Muscle layer of colon (tissue), 2 donors: Measurements from ENCODE around the gene DDX23.

ENCODE experiments used
- H3K27ac ChIP-seq: one replicate; pipeline ENCODE4 v1.7.0; 2013; ENCODE audit warnings: low read depth, mild to moderate bottlenecking, low read length, moderate library complexity
- H3K27me3 ChIP-seq, 2 donors: one replicate each; pipeline ENCODE4 v1.7.0; 2013; ENCODE audit warnings: low read length in 2 of 2, mild to moderate bottlenecking in 2 of 2; ENCODE audit not compliant: insufficient read depth in 2 of 2, control insufficient read depth in 1 of 2
- H3K36me3 ChIP-seq: one replicate; pipeline ENCODE4 v1.7.0; 2013; ENCODE audit warnings: mild to moderate bottlenecking, low read length; ENCODE audit not compliant: insufficient read depth
- H3K4me1 ChIP-seq: one replicate; pipeline ENCODE4 v1.7.0; 2013; ENCODE audit warnings: mild to moderate bottlenecking, low read length; ENCODE audit not compliant: insufficient read depth
- H3K4me3 ChIP-seq, 2 donors: one replicate each; pipeline ENCODE4 v1.7.0; 2013; ENCODE audit warnings: low read length in 2 of 2, low read depth in 1 of 2, mild to moderate bottlenecking in 1 of 2, moderate library complexity in 1 of 2
- H3K9ac ChIP-seq: one replicate; pipeline ENCODE4 v1.7.0; 2013; ENCODE audit warnings: low read length
- H3K9me3 ChIP-seq: one replicate; pipeline ENCODE4 v1.7.0; 2013; ENCODE audit warnings: mild to moderate bottlenecking, low read length
- donor health status: abdominal sarcoma.
- donor health status: Adenocarcinoma of cecum.

DDX23 gene

DNA sequence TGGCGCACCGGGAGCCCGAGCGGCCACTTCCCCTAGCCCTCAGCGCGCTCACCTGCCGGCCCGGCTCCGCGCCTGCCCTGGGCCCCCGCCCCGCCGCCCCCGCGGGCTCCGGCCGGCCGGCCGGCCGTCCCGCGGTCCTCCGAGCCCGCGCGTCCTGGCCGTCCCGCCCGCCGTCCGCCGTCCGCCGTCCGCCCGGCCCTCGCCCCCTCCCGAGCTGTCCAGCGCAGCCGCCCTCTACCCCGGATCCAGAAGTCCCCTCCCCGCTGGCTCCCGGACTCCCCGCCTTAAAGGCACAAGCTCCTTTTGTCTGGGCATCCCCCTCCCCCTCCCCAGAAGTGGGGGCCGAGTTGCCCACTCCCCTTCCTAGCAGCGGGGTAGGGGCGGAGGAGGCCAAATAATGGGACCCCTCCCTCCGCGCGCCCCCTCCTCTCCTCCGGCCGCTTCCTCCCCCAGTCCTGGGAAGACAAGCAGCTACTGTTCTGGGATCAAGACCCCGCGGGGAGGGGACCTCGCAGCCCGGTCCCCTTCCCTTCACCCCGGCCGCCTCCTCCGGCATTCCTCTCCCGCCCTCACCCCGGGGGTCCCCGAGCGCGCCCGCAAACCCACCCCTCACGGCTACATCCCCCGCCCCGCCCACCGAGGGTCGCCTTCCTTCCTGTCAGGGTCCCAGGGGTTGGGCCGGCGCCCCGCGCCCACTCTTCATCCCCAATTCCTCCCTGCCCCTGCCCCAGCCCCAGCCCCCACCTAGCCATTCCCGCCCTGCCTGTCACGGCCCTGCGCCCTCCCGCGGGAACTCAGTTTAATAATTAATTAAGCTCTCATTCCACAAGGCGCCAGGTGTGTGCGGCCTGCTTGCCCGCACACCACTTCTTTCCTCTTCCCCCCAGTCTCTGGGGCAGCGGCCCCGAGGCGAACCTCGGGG lies 62.8 kb downstream of the DDX23 start, which contains the start of gene ADCY6:
Gene ADCY6 (minus strand): TSS at position 236 of the 922 bp plus-strand sequence. CDS start 5,655 bp downstream, outside the sequence.
- peak within 1 kb of the TSS; percentile 85 for H3K27ac ChIP-seq

DNA sequence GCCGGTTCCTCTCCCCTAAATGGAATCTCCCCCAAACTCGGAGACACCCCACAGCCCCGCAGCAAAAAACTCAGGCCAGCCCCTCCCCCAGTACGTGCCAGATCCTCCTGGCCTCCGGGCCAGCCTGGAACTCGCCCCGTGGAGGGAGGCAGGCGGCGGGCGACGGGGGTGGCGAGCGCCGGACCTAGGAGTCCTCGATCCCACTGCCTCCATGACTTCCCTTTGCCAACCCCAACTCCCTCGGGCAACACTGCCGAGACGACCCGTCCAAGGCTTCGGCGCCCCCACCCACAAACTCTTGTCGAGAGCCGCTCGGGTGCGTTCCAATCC lies 63.5 kb downstream of the DDX23 start:
- Histone ChIP-seq H3K27me3 (no peaks in the 10 kb centered on the region), H3K36me3 (no peaks in the 10 kb centered on the region), H3K9me3 (no peaks in the 10 kb centered on the region), H3K4me1 (peaks cover 15% of the 10 kb centered on the region), H3K27ac (peak overlapping the region; percentile 76), H3K9ac (peak overlapping the region; percentile 80), H3K4me3 (peak overlapping the region; percentile 74 to 81)

More for the DNA sequence above, 62.8 kb downstream of the DDX23 start, which contains the start of gene ADCY6:
- H3K9me3 ChIP-seq, result no peaks in the 10 kb centered on the region
- peak within 1 kb of the TSS; percentile 81 to 99 for H3K4me3 ChIP-seq
- no peaks in the 10 kb centered on the region for H3K36me3 ChIP-seq
- H3K27me3 ChIP-seq, result no peaks in the 10 kb centered on the region
- peak within 1 kb of the TSS; percentile 80 for H3K9ac ChIP-seq
- peaks cover 15% of the 10 kb centered on the region for H3K4me1 ChIP-seq

DNA sequence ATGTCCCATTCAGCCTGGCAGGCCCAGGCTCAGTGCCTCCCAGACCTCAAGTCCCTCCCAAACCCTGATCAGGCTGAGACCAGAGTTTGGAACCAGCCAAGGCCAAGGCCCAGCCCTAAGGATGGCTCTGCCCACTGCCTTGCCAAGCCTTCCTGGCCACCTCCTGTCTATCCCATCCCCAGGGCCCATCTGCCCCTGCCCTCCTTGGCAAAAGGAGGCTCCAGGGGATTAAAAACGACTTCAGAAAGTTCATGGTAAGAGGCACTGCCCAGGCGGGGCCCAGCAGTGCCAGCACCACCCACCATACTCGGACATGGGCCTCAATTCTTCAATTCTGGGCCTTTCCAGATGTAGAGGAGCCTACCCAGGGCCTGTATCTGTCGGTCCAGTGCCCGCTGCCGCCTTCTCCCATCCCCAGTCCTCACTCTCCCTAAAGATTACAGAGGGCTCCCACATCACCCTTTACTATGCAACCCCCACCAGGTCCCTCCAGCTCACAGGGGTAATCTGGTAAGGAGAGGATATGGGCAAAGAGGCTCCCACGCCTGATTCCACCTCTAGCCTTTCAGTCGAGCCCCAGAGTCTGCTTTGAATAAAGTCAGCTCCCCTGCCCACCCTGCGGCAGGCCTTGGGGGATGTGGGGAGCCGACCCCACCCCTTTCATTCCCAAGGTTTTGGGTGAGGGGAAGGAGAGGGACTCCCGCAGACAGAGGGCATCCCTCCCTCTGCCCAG lies 64.0 kb downstream of the DDX23 start:
- Histone ChIP-seq H3K36me3 (no peaks in the 10 kb centered on the region), H3K9ac (peak overlapping the region; percentile 80), H3K27me3 (no peaks in the 10 kb centered on the region), H3K9me3 (no peaks in the 10 kb centered on the region), H3K27ac (peak overlapping the region; percentile 76), H3K4me3 (peak overlapping the region; percentile 74 to 81), H3K4me1 (peaks cover 15% of the 10 kb centered on the region)

DNA sequence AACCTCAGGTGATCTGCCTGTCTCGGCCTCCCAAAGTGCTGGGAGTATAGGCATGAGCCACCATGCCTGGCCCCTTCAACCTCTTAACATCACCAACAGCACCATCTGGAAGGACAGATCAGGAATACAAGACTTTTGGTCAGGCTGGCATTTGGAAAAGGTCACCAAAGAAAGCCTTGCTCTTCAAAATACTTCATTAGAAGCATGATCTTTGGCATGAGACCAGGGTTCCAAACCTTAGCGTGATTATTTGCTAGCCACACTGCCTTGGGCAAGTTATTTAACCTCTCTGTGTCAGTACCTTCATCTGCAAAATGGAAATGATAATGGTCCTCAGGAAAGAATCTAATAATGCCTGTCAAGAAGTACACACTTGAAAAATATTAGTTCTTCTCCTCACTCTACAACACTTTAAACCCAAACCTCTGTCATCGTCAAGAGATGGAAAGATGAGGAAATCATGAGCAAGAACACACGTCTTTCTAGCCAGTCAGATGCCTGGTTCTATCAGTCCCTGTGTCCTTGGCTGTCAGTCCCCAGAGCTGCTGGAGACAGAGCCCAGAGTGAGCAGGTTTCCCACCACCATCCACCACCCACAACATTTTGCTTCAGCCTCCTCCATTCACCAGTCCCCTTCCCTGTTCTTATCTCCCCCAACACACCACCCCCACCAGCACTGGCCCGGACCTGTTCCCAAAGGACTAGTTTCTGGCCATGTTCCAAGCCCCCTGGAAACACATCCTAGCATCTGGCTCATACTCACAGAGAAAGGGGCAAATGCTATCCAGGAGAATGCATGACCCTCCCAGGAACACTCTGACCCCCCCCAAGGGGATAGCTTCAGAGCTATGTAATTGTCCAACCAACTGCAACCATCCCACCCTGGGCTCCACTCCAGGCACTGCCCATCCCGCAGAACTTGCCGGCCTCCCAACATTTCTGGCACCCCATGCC lies 65.1 kb downstream of the DDX23 start:
- H3K27ac ChIP-seq, result no peak overlapping the region
- peak overlapping the region in 1 of 2 donors; percentile 81 for H3K4me3 ChIP-seq
- peak overlapping the region; percentile 80 for H3K9ac ChIP-seq
- no peaks in the 10 kb centered on the region for H3K27me3 ChIP-seq
- no peaks in the 10 kb centered on the region for H3K36me3 ChIP-seq
- H3K4me1 ChIP-seq, result peaks cover 15% of the 10 kb centered on the region
- no peaks in the 10 kb centered on the region for H3K9me3 ChIP-seq

DNA sequence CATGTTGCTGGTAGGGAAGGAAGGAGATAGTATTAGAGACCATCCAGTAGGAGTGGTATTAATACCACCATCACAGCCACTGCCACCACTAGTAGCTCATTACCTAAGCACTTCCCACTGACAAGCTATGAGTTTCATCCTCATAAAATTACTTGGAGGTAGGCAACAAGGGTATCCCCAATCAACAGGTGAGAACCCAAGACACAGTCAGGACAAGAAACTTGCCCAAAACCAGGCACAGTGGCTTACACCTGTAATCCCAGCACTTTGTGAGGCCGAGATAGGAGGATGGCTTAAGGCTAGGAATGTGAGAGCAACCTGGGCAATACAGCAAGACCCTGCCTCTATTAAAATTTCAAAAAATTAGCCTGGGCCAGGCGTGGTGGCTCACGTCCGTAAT lies 68.5 kb downstream of the DDX23 start:
- H3K36me3 ChIP-seq, result no peaks in the 10 kb centered on the region
- no peaks in the 10 kb centered on the region for H3K27me3 ChIP-seq
- H3K9me3 ChIP-seq, result no peaks in the 10 kb centered on the region
- H3K27ac ChIP-seq, result no peak overlapping the region
- no peak overlapping the region for H3K9ac ChIP-seq
- H3K4me1 ChIP-seq, result peaks cover 25% of the 10 kb centered on the region
- no peak overlapping the region for H3K4me3 ChIP-seq

DNA sequence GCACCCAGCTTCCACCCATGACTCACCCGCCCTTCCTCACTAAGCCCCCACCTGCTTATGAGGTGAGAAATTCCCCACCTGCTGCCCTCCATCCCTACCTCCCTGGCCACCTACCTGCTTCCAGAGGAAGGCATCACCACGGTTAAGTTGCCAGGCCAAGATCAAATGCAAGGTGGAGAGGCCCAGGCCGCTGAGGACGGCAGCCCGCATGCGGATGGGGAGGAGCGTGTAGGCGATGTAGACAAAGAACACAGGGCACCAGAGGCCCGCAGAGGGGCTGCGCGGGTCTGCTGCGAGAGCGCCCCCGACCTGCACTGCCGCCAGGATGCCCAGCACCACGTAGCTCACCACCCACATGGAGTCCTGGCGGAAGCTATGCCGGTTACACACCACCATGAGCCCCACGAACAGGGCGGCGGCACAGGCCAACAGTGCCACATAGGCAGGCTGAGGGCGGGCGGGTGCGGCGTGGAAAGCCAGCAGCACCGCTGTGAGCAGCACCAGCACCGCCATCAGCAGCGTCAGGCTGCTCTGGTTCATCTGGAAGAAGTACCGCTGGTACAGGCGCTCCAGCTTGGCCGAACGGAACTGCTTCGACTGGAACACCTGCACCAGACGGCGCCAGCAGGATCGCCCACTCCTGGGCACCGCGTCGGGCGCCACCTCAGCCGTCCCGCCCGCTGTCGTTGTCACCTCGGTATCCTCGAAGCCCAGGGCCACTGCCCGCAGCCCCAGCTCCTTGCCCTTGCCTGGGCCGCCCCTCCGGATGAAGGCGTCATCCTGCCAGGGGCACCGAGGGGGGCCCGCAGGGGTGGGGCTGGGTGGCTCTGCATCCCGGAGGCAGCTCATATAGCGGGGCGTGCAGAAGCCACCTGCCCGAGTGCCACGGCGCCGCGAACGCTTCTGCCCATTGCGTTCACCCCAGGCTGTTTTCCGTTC lies 69.2 kb downstream of the DDX23 start:
- Histone ChIP-seq H3K9me3 (no peaks in the 10 kb centered on the region), H3K4me1 (peaks cover 23% of the 10 kb centered on the region), H3K9ac (no peak overlapping the region), H3K27ac (no peak overlapping the region), H3K4me3 (no peak overlapping the region), H3K36me3 (no peaks in the 10 kb centered on the region), H3K27me3 (no peaks in the 10 kb centered on the region)

DNA sequence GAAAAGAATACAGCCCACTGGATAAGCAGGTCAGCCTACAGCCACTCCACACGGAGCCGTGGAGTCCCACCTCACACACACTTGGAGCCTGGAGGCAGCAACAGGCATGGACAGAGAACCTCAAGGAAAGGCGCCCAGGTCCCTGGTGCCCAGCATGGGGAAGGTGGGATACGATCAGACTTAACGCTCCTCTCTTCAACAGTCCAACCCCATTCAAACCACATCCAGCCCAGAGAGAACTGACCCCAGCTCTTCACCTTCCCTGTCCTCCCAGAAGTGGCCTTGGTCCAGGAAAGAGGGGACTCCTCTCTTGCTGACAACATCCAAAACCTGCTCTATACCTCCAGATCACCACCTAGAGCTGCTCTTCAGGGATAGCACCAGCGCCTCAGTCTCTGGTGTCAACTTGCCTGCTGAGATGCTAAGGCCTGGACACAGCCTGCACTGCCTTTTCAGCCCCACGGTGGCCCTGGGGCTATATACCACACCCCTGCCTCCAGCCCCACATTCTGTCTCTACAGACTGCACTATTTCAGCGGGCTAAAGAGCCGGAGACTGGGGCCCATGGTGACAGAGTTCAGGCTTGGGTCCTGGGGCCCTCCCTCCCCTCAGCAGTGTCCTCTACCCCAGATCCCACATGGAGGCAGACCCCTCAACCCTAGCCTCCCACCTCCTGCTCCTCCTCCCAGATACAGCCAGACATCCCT lies 70.1 kb downstream of the DDX23 start:
- no peaks in the 10 kb centered on the region for H3K27me3 ChIP-seq
- H3K27ac ChIP-seq, result no peak overlapping the region

DNA sequence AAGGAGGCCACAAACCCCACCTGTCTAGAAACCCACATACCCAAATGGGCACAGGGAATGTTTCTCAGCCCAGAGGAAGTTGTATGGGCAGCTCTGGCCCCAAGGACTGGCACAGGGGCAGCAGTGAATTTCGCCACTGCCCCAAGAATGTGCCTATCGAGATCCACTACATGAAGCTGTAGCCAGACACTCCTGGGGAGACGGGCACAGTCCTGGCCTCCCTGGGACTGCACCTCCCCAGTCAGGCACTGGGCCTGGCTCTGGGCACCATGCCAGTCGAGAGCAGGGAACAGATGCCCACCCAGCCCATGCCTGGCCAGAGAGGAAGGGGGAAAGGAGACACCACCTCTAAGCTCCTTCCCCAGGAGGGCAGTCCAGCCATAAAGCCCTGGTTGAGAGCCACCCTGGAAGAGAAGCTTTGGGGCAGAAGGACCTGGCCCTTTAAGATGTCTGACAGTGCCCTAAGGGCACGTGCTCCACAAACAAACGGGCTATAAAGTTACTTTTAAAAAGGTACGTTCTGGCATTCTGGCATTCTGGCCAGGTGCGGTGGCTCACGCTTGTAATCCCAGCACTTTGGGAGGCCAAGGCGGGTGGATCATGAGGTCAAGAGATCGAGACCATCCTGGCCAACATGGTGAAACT lies 71.5 kb downstream of the DDX23 start:
- no peak overlapping the region for H3K27ac ChIP-seq
- no peak overlapping the region for H3K9ac ChIP-seq
- H3K9me3 ChIP-seq, result no peaks in the 10 kb centered on the region
- peaks cover 11% of the 10 kb centered on the region for H3K4me1 ChIP-seq
- H3K27me3 ChIP-seq, result no peaks in the 10 kb centered on the region
- H3K4me3 ChIP-seq, result no peak overlapping the region
- H3K36me3 ChIP-seq, result no peaks in the 10 kb centered on the region

More for the DNA sequence above, 70.1 kb downstream of the DDX23 start:
- Histone ChIP-seq H3K9me3 (no peaks in the 10 kb centered on the region), H3K4me3 (no peak overlapping the region), H3K9ac (no peak overlapping the region), H3K4me1 (peaks cover 15% of the 10 kb centered on the region), H3K36me3 (no peaks in the 10 kb centered on the region)

DNA sequence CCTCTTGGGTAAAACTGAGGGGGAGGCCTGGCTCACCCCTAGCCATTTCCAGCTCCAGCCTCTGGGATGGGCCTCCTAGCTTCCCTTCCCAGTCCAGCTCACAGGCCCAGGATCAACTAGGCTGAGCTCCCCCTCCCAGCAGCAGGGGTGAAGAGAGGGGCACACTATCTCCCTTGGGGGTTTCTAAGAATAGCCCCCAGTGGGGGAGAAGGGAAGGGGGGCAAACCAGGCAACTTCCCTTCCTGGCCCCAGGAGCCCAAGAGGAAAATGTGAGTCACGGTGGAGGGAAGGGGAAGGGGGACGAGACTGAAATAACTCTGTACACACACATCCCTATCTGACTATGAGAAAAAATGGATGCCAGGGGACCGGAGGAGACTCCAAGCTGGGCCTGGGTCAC lies 72.1 kb downstream of the DDX23 start:
- Histone ChIP-seq H3K27ac (no peak overlapping the region), H3K9ac (no peak overlapping the region)

More for the DNA sequence above, 72.1 kb downstream of the DDX23 start:
- Histone ChIP-seq H3K36me3 (peaks cover 5% of the 10 kb centered on the region), H3K4me3 (no peak overlapping the region), H3K9me3 (no peaks in the 10 kb centered on the region), H3K27me3 (no peaks in the 10 kb centered on the region), H3K4me1 (peaks cover 11% of the 10 kb centered on the region)
